Kidney (tissue), 14 donors: Measurements from ENCODE around the gene NUFIP1. TPM values are rescaled to one million over a fixed set of nuclear protein-coding genes. Genes with fewer than 3 reads are reported as not detected.
"Not testable (repeated sequence)": the region's sequence is repeated elsewhere in the genome, so short reads cannot be mapped to it uniquely, and the experiment has no call there.

ENCODE experiments used
- DNase-seq, 5 donors: peaks; one replicate each; pipeline ENCODE4 v3.0.0-alpha.2; 2013 to 2020
- FAIRE-seq: peaks from 2 replicates; lab custom pipeline; 2012; peaks lifted over from hg19 to GRCh38; lab: Jason Lieb, UNC
- H3K27ac ChIP-seq, 2 donors: one replicate each; pipeline ENCODE4 v1.7.0; 2013; ENCODE audit warnings: low read depth in 2 of 2, low read length in 2 of 2, inconsistent platforms in 1 of 2
- H3K27me3 ChIP-seq: one replicate; pipeline ENCODE4 v1.7.1; 2013; ENCODE audit warnings: low read length, inconsistent platforms; ENCODE audit not compliant: control insufficient read depth, insufficient read depth
- H3K36me3 ChIP-seq, 3 donors: one replicate each; pipeline versions ENCODE4 v1.7.0 to v1.7.1; 2013; ENCODE audit warnings: low read length in 3 of 3, control low read depth in 1 of 3, inconsistent platforms in 1 of 3; ENCODE audit not compliant: insufficient read depth in 3 of 3, control insufficient read depth in 2 of 3
- H3K4me1 ChIP-seq, 3 donors: one replicate each; pipeline versions ENCODE4 v1.7.0 to v1.7.1; 2013; ENCODE audit warnings: low read length in 3 of 3, inconsistent platforms in 1 of 3, low read depth in 1 of 3; ENCODE audit not compliant: control insufficient read depth in 2 of 3, insufficient read depth in 2 of 3
- H3K4me3 ChIP-seq, 3 donors: one replicate each; pipeline versions ENCODE4 v1.7.0 to v1.8.1; 2013; ENCODE audit warnings: low read length in 3 of 3, control low read depth in 1 of 3, inconsistent platforms in 1 of 3
- H3K9ac ChIP-seq, 3 donors: one replicate each; pipeline versions ENCODE4 v1.7.0 to v1.7.1; 2013; ENCODE audit warnings: low read length in 3 of 3, control low read depth in 1 of 3, inconsistent platforms in 1 of 3
- H3K9me3 ChIP-seq, 3 donors: one replicate each; pipeline versions ENCODE4 v1.7.0 to v1.7.1; 2013; ENCODE audit warnings: low read length in 3 of 3, control low read depth in 1 of 3, inconsistent platforms in 1 of 3; ENCODE audit not compliant: control insufficient read depth in 2 of 3, insufficient read depth in 1 of 3
- CTCF ChIP-seq: IDR thresholded peaks from 3 replicates; pipeline ENCODE4 v1.5.1; 2012; ENCODE audit warnings: mild to moderate bottlenecking, moderate library complexity, borderline replicate concordance; ENCODE audit not compliant: insufficient read depth; ENCODE audit errors: extremely low read depth
- intact Hi-C: fragments of 100-400 bp; cut with DNase I; formaldehyde crosslinking; loops from one replicate; pipeline ENCODE4 v1.11.1; 2022
- polyA plus RNA-seq: library from polyadenylated mRNA; stranded (reverse); fragments of 350-450 nt; fragmentation: Illumina TruSeq; extraction: RNeasy Lipid Tissue Mini Kit (QIAGEN cat#74804); gene quantifications from one replicate; pipeline ENCODE4 v1.2.3, GENCODE V29; 2014; ENCODE audit warnings: low read depth, low replicate concordance; ENCODE audit not compliant: insufficient read depth
- total RNA-seq: library from RNA; stranded (reverse); fragmentation: NEBNext Ultra II Directional; extraction: Animal tissue kit (Norgen Biotek cat#: 25700); gene quantifications from one replicate; pipeline ENCODE4 v1.2.1, GENCODE V29; 2021
- donor health status: control.
- donor health status: control.
- donor health status: control.
- donor health status: control.
- donor health status: control.
- donor health status: DM: yes; HTN: yes; CAD: no.
- donor health status: Normal renal cell carcinoma (clear cell type).

NUFIP1 gene
- total and polyA plus RNA-seq, 2 donors from 2014 or later, result 3.4 to 5.5 TPM

- intact Hi-C loops, result no loop called here
- H3K36me3 ChIP-seq, result no peaks in the 10 kb centered on the region
- H3K4me1 ChIP-seq, result peaks cover 0 to 11% (median 10%) of the 10 kb centered on the region in 3 donors
- FAIRE-seq (no peak), DNase-seq (peak in 3 of 5 donors; percentile 18 to 81 (median 66))
- no peak overlapping the region for H3K9ac ChIP-seq
- H3K27ac ChIP-seq, result no peak overlapping the region
- no peaks in the 10 kb centered on the region for H3K9me3 ChIP-seq
- no peak for TF ChIP-seq CTCF
- no peak overlapping the region for H3K4me3 ChIP-seq
- H3K27me3 ChIP-seq, result no peaks in the 10 kb centered on the region
Observed at GRCh38 chr13:44904967-44905366, 84.3 kb downstream of the NUFIP1 start.

GRCh38 chr13:44903574-44903985 lies 85.7 kb downstream of the NUFIP1 start:
- H3K27ac ChIP-seq, result no peak overlapping the region
- no peaks in the 10 kb centered on the region for H3K9me3 ChIP-seq
- DNase-seq (peak in 3 of 5 donors; percentile 27 to 94 (median 73)), FAIRE-seq (no peak)
- H3K27me3 ChIP-seq, result no peaks in the 10 kb centered on the region
- no peaks in the 10 kb centered on the region for H3K36me3 ChIP-seq
- H3K4me3 ChIP-seq, result no peak overlapping the region
- intact Hi-C loops, result no loop called here
- H3K9ac ChIP-seq, result no peak overlapping the region
- H3K4me1 ChIP-seq, result peaks cover 0 to 11% (median 10%) of the 10 kb centered on the region in 3 donors
- TF ChIP-seq CTCF, result no peak

- Histone ChIP-seq H3K9ac (no peak overlapping the region), H3K4me1 (peaks cover 0 to 11% (median 10%) of the 10 kb centered on the region in 3 donors), H3K36me3 (no peaks in the 10 kb centered on the region), H3K9me3 (no peaks in the 10 kb centered on the region), H3K27ac (no peak overlapping the region), H3K4me3 (no peak overlapping the region), H3K27me3 (no peaks in the 10 kb centered on the region)
- no peak for DNase-seq
- TF ChIP-seq CTCF, result no peak
- no peak for FAIRE-seq
- intact Hi-C loops, result no loop called here
Observed at GRCh38 chr13:44902738-44903137, 86.5 kb downstream of the NUFIP1 start.

GRCh38 chr13:44899967-44900366 lies 89.3 kb downstream of the NUFIP1 start:
- Histone ChIP-seq H3K4me1 (peaks cover 0 to 6% (median 0%) of the 10 kb centered on the region in 3 donors), H3K36me3 (no peaks in the 10 kb centered on the region), H3K27me3 (no peaks in the 10 kb centered on the region), H3K9me3 (no peaks in the 10 kb centered on the region), H3K4me3 (no peak overlapping the region), H3K27ac (no peak overlapping the region), H3K9ac (no peak overlapping the region)
- no peak for TF ChIP-seq CTCF
- DNase-seq (no peak), FAIRE-seq (no peak)
- intact Hi-C loops, result no loop called here

GRCh38 chr13:44898308-44898707 lies 91.0 kb downstream of the NUFIP1 start:
- H3K4me3 ChIP-seq, H3K4me1 ChIP-seq, H3K9ac ChIP-seq, H3K36me3 ChIP-seq, H3K27me3 ChIP-seq, H3K9me3 ChIP-seq, FAIRE-seq, H3K27ac ChIP-seq, intact Hi-C loops, DNase-seq: not testable (repeated sequence)
